Neural crest cell (in vitro differentiated cells): ENCODE data around the gene AAK1. TPM values are rescaled to one million over a fixed set of nuclear protein-coding genes. Genes with fewer than 3 reads are reported as not detected.

Experiments used
- DNase-seq: peaks from one replicate; pipeline ENCODE4 v3.0.0; 2021; ENCODE audit warnings: low read depth, mixed read lengths, low spot score
- H3K27ac Mint-ChIP-seq: one replicate; pipeline ENCODE4 v1.8.0; 2021; ENCODE audit warnings: mild to moderate bottlenecking, mixed read lengths; ENCODE audit not compliant: unreplicated experiment
- H3K27me3 Mint-ChIP-seq: 2 replicates; pipeline ENCODE4 v1.8.0; 2021; ENCODE audit warnings: low read depth, mild to moderate bottlenecking, mixed read lengths
- H3K36me3 Mint-ChIP-seq: 2 replicates; pipeline ENCODE4 v1.8.0; 2021; ENCODE audit warnings: low read depth, mild to moderate bottlenecking, mixed read lengths
- H3K4me1 Mint-ChIP-seq: 2 replicates; pipeline ENCODE4 v1.8.0; 2021; ENCODE audit warnings: mixed read lengths
- H3K4me3 Mint-ChIP-seq: one replicate; pipeline ENCODE4 v1.8.0; 2021; ENCODE audit warnings: mild to moderate bottlenecking, mixed read lengths
- H3K9me3 Mint-ChIP-seq: 2 replicates; pipeline ENCODE4 v1.8.0; 2021; ENCODE audit warnings: mixed read lengths
- CTCF ChIP-seq: fragments of 200-600 bp; sonication (generic); conservative IDR thresholded peaks from 2 replicates; pipeline ENCODE4 v1.5.0; 2021; ENCODE audit warnings: antibody characterized with exemption, mild to moderate bottlenecking
- long read RNA-seq: library from polyadenylated mRNA; unstranded; transcript quantifications from one replicate; pipeline ENCODE4 v2.0.0, GENCODE V29; 2020
- total RNA-seq: library from RNA; stranded (reverse); gene quantifications from 2 replicates; pipeline ENCODE4 v1.2.1, GENCODE V29; 2021

AAK1 gene
- 38.8 and 48.0 TPM in 2 replicates for total RNA-seq
- long read RNA-seq, partial matches to known transcripts, result 0 of 7 reads
- long read RNA-seq, other reads (novel, unspliced or antisense), result 6 of 7 reads

- H3K27ac Mint-ChIP-seq, result peak within 1 kb of the TSS; percentile 99
- DNase-seq, result peak; percentile 83
- no peaks in the 10 kb centered on the region for H3K9me3 Mint-ChIP-seq
- peaks cover 52% of the 10 kb centered on the region for H3K4me1 Mint-ChIP-seq
- peak within 1 kb of the TSS; percentile 97 for H3K4me3 Mint-ChIP-seq
- no peak for TF ChIP-seq CTCF
- peaks cover 2% of the 10 kb centered on the region for H3K27me3 Mint-ChIP-seq
- no peaks in the 10 kb centered on the region for H3K36me3 Mint-ChIP-seq
Observed at GRCh38 chr2:69643602-69644505, at the start of gene AAK1. Gene AAK1 (minus strand): TSS chr2:69643739. CDS start chr2:69643040, 699 bp downstream.

GRCh38 chr2:69692424-69692823 lies 48.9 kb upstream of the AAK1 start:
- no peak for TF ChIP-seq CTCF
- Mint-ChIP-seq H3K27ac (no peak overlapping the region), H3K4me1 (no peaks in the 10 kb centered on the region), H3K9me3 (peaks cover 3% of the 10 kb centered on the region), H3K4me3 (no peak overlapping the region), H3K27me3 (no peaks in the 10 kb centered on the region), H3K36me3 (no peaks in the 10 kb centered on the region)
- DNase-seq, result no peak

- Mint-ChIP-seq H3K36me3 (no peaks in the 10 kb centered on the region), H3K9me3 (peaks cover 3% of the 10 kb centered on the region), H3K4me1 (no peaks in the 10 kb centered on the region), H3K4me3 (no peak overlapping the region), H3K27me3 (peaks cover 5% of the 10 kb centered on the region), H3K27ac (no peak overlapping the region)
- TF ChIP-seq CTCF, result no peak
- DNase-seq, result no peak
Observed at GRCh38 chr2:69689969-69690368, 46.4 kb upstream of the AAK1 start.

GRCh38 chr2:69689466-69689865 lies 45.9 kb upstream of the AAK1 start:
- Mint-ChIP-seq H3K4me3 (no peak overlapping the region), H3K27me3 (peaks cover 9% of the 10 kb centered on the region), H3K4me1 (no peaks in the 10 kb centered on the region), H3K36me3 (no peaks in the 10 kb centered on the region), H3K9me3 (peaks cover 3% of the 10 kb centered on the region), H3K27ac (no peak overlapping the region)
- no peak for DNase-seq
- no peak for TF ChIP-seq CTCF

GRCh38 chr2:69687971-69688611 lies 44.6 kb upstream of the AAK1 start:
- H3K4me1 Mint-ChIP-seq, result no peaks in the 10 kb centered on the region
- TF ChIP-seq CTCF, result no peak
- no peak overlapping the region for H3K4me3 Mint-ChIP-seq
- H3K27me3 Mint-ChIP-seq, result peaks cover 9% of the 10 kb centered on the region
- peaks cover 3% of the 10 kb centered on the region for H3K9me3 Mint-ChIP-seq
- no peaks in the 10 kb centered on the region for H3K36me3 Mint-ChIP-seq
- DNase-seq, result no peak
- H3K27ac Mint-ChIP-seq, result no peak overlapping the region
